ENCODE measurements around the gene TIA1.

- TF ChIP-seq CTCF (IDR thresholded peaks at IDR 0.05; ENCODE audit: insufficient read depth, low read length, poor library complexity, severe bottlenecking) = no peak
- no peak for TF ChIP-seq EZH2phosphoT487 (conservative IDR thresholded peaks at IDR 0.05; ENCODE audit: low read length)
These were observed 5.9 kb downstream of the TIA1 start for GRCh38 chr2:70242552-70242951.
